ENCODE data around the gene VWC2L.

VWC2L gene

DNA sequence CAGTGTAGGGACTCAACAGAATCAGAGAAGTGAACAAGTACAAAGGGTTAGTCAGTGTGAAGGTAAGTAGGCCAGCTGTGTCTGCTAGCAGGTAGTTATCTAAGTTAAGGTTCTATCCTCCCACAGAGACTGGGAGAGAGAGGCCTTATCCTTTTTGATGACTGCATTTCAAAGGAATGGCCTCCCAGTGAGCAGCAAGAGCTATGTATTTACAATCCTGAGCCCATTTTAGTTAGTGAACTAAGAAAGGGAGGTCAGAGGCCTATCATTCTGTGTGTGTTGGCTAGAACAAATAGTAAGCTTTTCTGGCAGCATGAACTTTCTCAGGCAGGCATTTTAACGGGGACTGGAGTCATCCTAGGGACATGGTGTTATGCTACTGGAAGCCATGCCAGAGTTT, 182.9 kb downstream of the VWC2L start:
- DNase-seq (ENCODE audit: low read depth in 2 of 2) = no peak

DNA sequence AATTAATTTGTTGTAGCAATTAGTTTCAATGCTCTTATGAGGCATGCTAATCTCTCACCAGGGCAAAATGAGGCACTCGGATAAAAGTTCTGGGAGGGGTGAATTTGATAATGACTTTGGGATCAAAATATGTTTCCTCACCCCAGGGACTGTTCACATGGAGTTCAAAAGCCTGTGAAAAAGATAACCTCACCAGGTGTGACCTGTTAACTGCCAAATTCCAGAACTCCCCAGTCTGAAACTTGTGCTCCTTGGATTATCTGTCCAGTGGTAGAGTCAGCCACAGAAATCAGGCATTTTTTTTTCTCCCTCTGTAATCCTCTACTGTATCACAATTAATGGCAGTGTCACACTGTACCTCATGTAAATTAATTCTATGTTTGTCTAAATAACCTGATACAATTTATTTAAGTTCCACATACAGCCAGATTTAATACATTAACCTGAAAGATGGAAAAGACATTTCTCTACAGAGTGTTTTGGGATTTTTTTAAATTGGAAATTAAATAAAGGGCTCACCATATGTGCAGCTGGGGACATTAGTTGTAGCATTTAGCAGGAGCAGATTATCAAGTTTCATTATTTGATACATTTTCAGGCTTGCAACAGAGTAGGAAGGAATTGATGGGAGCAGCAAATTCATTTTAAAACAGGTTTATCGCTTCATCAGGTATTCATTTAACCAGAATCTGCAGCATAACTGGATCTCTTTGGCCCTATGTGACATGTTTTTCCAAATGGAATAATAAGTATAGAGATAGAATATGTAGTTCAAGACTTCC, 191.2 kb downstream of the VWC2L start:
- DNase-seq (ENCODE audit: low read depth in 2 of 2) = no peak

DNA sequence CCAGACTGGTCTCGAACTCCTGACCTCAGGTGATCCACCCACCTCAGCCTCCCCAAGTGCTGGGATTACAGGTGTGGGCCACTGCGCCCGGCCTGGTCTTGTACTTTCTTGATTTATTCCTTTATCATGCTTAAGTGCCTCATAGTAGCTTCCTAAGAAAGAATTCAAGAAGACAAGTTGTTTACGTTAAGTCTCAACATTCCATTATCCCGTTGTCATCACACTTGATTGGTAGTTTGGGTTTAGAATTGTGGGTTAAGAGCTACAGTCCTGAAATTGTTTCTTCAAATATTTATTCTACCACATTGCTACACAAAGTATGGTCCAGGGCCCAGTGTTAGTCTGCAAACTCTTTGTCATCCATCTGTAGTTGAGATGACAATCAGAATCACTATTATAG, 194.0 kb downstream of the VWC2L start:
- no peak for DNase-seq (ENCODE audit: low read depth in 2 of 2)

DNA sequence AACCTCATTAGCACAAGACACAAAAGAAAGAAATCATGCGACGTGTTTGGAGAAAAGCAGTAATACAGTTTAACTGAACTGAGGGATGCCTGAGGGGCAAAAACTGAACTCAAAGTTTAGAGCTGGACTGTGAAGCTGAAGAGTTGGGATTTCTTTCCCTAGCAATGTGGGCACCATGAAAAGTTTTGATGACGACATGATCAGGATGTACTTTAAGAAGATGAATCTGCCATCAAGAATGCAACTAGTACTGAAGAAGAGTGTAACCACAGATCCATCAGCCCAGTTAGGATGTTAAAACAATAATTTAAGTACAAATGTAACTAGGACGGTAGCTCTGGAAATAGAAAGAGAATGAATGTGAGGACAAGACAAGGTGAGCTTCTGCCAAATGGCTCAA, 196.2 kb downstream of the VWC2L start:
- no peak for DNase-seq (ENCODE audit: low read depth in 2 of 2)

DNA sequence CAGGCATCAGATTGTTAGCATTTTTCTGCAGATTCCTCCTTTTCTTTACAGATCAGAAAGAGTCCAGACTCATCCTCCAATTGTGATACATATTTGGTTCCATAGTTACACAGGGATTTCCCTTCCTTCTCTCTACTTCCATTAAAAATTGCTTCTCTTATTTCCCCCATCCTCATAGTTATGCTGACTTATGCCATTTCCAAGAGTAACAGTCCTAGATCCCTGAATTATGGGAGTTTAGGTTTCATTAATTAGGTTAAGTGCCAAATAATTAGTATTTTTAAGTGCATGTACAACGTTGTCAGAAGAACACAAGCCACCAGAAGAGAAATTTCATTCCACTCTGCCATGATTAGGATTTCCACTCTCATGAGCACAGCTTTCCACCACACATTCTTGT, 200.2 kb downstream of the VWC2L start:
- DNase-seq (ENCODE audit: low read depth in 2 of 2) = no peak

DNA sequence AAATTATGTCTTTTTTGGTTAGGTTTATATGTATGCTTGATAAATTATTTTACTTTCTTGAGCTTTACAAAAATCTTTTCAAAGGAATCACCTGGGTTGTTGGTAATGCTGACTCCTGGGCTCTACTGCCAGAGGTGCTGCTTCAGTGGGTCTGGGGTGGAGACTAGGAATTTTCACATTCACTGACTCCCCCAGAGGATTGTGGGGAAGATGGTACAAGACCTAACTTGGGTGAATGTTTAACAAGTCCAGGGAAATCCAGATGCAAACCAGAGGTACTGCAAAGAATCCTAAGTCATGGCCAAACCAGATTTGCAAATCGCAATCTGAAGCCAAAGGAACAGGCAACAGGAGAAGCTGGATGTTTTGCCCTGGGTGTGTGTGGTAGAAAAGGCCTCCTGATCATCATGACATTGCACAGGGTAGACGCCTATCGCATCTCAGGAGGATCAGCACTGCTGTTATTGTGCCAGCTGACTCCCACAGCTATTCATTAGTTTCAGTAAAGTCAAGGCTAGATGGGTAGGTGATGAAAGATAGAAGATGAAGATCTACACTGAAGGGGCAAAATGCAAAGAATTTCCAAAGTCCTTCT, 213.4 kb downstream of the VWC2L start:
- DNase-seq (ENCODE audit: low read depth in 2 of 2) = no peak

DNA sequence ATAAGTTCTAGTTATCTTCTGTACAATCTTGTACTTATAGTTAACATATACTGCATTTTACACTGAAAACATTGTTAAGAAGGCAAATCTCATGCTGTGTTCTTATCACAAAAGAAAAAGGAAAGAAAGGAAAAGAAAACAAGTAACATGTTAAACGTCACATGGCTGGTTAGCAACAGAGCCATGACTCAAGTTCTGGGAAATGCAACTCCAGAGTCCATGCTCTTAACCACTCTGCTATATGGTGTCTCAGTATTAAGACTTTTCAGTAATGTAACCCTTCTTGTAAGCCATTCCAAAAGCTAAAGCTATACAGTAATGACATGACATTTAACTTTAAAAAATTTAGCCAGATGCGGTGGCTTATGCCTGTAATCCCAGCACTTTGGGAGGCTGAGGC, 217.2 kb downstream of the VWC2L start:
- DNase-seq (ENCODE audit: low read depth in 2 of 2) = no peak

All from stimulated activated CD8-positive, alpha-beta memory T cell treated with anti-CD3 and anti-CD28 coated beads, Interleukin-2, amount 100 ng/mL, for 1 hour (primary cell).